IgD-negative memory B cell (primary cell): ENCODE measurements around the gene SEMA3F. TPM values are rescaled to one million over a fixed set of nuclear protein-coding genes. Genes with fewer than 3 reads are reported as not detected.
A peak's percentile ranks its signal among the peaks of the same experiment; 100 is the strongest.

ENCODE experiments used
- H3K27ac Mint-ChIP-seq, 3 donors: one replicate each; pipeline ENCODE4 v1.8.0; 2020 to 2022; ENCODE audit warnings: mild to moderate bottlenecking in 3 of 3, mixed read lengths in 3 of 3, moderate library complexity in 1 of 3
- H3K27me3 Mint-ChIP-seq: one replicate; pipeline ENCODE4 v1.8.0; 2021; ENCODE audit warnings: mixed read lengths
- H3K36me3 Mint-ChIP-seq: one replicate; pipeline ENCODE4 v1.8.0; 2020; ENCODE audit warnings: mild to moderate bottlenecking, mixed read lengths
- H3K4me1 Mint-ChIP-seq, 3 donors: one replicate each; pipeline ENCODE4 v1.8.0; 2020 to 2022; ENCODE audit warnings: mixed read lengths in 3 of 3, mild to moderate bottlenecking in 1 of 3
- H3K4me3 Mint-ChIP-seq, 4 donors: one replicate each; pipeline ENCODE4 v1.8.0; 2020 to 2022; ENCODE audit warnings: mild to moderate bottlenecking in 4 of 4, mixed read lengths in 4 of 4, moderate library complexity in 3 of 4
- H3K9me3 Mint-ChIP-seq, 3 donors: one replicate each; pipeline ENCODE4 v1.8.0; 2020 to 2021; ENCODE audit warnings: mixed read lengths in 3 of 3, mild to moderate bottlenecking in 1 of 3
- polyA plus RNA-seq: library from polyadenylated mRNA; unstranded; fragments of 300-500 nt; fragmentation: Illumina TruSeq; gene quantifications from one replicate; pipeline ENCODE4 v1.2.3, GENCODE V29; 2021

The SEMA3F gene
- polyA plus RNA-seq, 1 donor from 2014 or later = not detected

- no peaks in the 10 kb centered on the region for H3K36me3 Mint-ChIP-seq
- no peak overlapping the region for H3K4me3 Mint-ChIP-seq
- H3K4me1 Mint-ChIP-seq = peaks cover 0 to 7% (median 2%) of the 10 kb centered on the region in 3 donors
- H3K9me3 Mint-ChIP-seq = no peaks in the 10 kb centered on the region
- H3K27ac Mint-ChIP-seq = no peak overlapping the region
- H3K27me3 Mint-ChIP-seq = peaks cover 17% of the 10 kb centered on the region
Measured at GRCh38 chr3:50157827-50158529, 2.9 kb downstream of the SEMA3F start.

DNA sequence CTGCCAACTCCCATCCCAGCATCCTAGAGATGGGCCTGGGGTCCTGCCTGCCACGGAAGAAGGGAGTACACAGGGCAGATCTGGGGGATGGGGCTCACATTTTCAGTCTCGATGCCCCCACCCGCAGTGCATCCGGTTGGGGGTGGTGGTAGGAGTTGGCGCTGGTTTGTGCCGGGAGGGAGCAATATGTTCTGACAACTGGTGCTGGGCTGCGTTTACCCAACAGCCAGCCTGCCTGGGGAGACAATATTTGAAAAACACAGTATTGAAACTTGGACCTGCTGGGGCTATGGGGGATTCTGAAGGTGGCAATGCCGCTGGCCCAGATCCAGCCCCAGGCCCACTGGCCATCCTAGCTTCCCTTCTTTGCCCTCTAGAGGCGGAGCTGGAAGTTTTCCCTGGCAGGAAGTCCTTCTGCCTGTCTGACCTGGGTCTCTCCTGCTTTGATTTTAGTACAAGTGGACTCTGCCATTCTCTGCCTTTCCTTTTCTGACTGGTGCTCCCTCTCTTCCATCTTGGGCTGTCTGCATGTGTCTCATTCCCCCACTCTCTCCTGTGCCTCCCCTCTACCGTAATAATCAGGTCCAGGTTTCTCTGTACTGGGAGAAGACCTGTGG, 3.5 kb downstream of the SEMA3F start:
- no peak overlapping the region for H3K27ac Mint-ChIP-seq
- H3K4me3 Mint-ChIP-seq = no peak overlapping the region
- H3K27me3 Mint-ChIP-seq = peaks cover 13% of the 10 kb centered on the region
- no peaks in the 10 kb centered on the region for H3K9me3 Mint-ChIP-seq
- H3K4me1 Mint-ChIP-seq = peaks cover 0 to 7% (median 2%) of the 10 kb centered on the region in 3 donors
- no peaks in the 10 kb centered on the region for H3K36me3 Mint-ChIP-seq

DNA sequence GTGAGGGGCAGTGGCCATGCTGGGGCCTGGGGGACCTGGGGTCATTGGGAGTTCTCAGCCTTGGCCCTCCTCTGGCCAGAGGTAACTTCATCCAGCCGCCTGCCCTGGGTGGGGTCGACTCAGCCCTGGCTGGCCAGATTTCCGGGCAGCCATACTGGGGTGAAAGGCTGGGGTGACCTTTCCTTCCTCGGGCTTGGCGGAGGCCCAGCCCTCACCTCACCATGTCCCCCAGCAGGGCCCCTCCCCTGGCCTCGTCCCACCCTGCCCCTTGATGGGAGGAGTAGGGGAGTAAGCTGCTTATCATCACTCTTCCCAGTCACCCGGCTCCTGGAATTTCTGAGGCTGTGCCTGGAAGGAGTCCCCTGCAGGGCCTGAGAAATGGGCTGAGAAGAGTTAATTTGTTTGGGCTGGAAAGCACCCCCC, 5.4 kb downstream of the SEMA3F start:
- Mint-ChIP-seq H3K36me3 (no peaks in the 10 kb centered on the region), H3K9me3 (no peaks in the 10 kb centered on the region), H3K27me3 (peaks cover 7% of the 10 kb centered on the region), H3K27ac (no peak overlapping the region), H3K4me3 (no peak overlapping the region), H3K4me1 (peaks cover 0 to 3% (median 0%) of the 10 kb centered on the region in 3 donors)

GRCh38 chr3:50161320-50161719, 6.2 kb downstream of the SEMA3F start:
- Mint-ChIP-seq H3K4me3 (no peak overlapping the region), H3K4me1 (no peaks in the 10 kb centered on the region), H3K27ac (no peak overlapping the region), H3K27me3 (no peaks in the 10 kb centered on the region), H3K9me3 (no peaks in the 10 kb centered on the region), H3K36me3 (no peaks in the 10 kb centered on the region)

DNA sequence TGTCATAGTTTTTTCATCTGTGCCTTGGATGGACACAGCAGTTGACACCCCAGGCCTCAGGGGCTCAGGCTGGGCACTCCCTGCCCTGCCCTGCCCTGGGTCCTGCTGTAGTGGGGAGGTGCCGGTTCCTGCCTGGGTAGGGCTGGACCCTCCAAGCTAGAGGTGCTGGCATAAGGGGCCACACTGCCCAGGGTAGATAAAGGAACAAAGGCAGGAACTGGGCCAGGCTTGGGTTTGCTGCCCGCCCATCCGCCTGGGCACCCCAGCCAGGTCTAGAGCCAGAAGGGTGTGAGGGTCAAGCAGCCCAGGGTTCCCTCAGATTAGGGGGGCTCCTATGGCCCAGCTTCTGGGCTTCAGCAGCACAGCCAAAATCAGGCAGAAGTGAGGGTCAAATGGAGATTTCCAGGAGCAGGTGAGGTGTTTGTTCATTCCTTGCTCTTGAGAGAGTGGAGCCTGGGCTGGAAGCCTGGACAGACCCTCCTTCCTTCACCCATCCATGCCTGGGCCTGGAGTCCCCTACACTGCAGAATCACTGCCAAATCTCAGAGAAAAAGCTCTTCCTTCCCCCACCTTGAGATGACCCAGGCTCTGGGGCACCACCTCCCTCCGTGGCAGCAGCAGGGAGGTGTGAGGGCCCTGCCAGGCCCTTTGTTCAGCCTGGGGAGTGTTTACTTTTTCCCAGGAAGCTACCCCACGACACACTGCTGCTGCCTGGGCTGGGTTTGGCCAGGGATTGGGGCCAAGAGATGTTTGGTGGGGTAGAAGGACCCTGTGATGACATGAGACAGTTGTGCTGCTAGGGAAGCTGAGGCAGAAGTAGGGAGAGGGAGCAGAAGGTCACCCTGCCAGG, 7.1 kb downstream of the SEMA3F start:
- Mint-ChIP-seq H3K36me3 (no peaks in the 10 kb centered on the region), H3K9me3 (no peaks in the 10 kb centered on the region), H3K27me3 (no peaks in the 10 kb centered on the region), H3K4me3 (no peak overlapping the region), H3K27ac (no peak overlapping the region), H3K4me1 (no peaks in the 10 kb centered on the region)

DNA sequence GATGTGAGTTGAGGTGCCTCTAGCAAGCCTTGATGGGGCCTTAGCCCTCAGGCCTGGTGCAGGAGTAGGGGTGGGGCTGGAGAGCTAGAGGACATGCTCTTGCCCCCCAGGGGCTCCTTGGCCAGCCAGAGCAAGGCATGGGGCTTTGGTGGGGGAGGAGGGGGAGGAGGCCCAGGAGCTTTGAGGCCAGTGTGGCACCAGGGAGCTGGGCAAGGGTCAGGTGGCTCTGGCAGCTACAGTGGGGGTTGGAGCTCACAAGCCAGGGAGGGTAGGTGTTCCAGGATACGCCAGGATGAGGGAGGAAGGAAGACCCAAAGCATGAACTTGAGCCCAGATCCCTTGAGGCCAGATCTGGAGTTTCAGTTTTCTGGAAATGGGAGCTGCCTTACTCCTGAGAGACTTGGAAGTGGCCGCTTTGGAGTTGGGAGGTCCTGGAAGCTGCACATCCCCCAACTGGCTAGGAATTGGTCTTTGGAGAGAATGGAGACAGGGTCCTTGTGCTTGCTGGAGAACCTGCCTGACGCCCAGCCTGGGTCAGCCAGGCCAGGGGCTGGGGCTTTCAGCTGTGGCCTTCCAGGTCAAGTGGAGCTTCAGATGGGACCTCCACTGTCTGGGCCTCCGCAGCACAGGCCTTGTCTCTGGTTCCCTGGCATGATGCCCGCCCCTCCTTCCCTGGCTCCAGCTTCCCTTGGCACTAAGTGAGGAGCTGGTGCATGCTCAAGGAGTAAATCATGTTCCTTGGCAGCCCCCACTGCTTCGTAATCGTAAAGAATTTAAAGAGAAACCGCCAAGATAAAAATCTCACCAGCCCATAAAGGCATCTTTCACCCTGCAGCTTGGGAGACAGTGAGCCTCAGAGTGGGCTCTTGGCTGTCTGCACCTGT, 8.7 kb downstream of the SEMA3F start:
- H3K4me1 Mint-ChIP-seq = no peaks in the 10 kb centered on the region

DNA sequence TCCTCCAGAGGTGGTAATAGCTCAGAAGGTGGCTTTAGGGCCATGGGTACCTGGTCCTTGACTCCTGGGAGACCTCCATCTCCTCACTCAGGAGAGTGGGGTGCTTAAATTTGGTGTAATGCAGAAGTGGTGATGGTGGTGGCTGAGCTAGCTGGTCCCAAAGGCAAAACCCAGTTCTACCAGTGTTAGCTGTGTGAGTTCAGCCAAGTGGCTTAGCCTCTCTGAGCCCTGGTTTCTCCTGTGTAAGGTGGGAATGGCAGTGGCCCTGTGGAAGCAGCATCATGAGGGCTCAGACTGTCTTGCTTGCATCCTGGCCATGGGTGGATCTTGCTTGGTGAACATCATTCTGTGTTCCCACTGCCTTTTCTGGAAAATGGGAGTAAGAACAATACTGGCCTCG, 9.4 kb downstream of the SEMA3F start:
- peaks cover 3% of the 10 kb centered on the region for H3K36me3 Mint-ChIP-seq
- no peaks in the 10 kb centered on the region for H3K4me1 Mint-ChIP-seq
- peaks cover 4% of the 10 kb centered on the region for H3K27me3 Mint-ChIP-seq
- no peak overlapping the region for H3K27ac Mint-ChIP-seq
- no peak overlapping the region for H3K4me3 Mint-ChIP-seq
- H3K9me3 Mint-ChIP-seq = no peaks in the 10 kb centered on the region

More for the DNA sequence above, 8.7 kb downstream of the SEMA3F start:
- H3K9me3 Mint-ChIP-seq = no peaks in the 10 kb centered on the region
- peaks cover 4% of the 10 kb centered on the region for H3K27me3 Mint-ChIP-seq
- peaks cover 3% of the 10 kb centered on the region for H3K36me3 Mint-ChIP-seq
- H3K4me3 Mint-ChIP-seq = no peak overlapping the region
- no peak overlapping the region for H3K27ac Mint-ChIP-seq

DNA sequence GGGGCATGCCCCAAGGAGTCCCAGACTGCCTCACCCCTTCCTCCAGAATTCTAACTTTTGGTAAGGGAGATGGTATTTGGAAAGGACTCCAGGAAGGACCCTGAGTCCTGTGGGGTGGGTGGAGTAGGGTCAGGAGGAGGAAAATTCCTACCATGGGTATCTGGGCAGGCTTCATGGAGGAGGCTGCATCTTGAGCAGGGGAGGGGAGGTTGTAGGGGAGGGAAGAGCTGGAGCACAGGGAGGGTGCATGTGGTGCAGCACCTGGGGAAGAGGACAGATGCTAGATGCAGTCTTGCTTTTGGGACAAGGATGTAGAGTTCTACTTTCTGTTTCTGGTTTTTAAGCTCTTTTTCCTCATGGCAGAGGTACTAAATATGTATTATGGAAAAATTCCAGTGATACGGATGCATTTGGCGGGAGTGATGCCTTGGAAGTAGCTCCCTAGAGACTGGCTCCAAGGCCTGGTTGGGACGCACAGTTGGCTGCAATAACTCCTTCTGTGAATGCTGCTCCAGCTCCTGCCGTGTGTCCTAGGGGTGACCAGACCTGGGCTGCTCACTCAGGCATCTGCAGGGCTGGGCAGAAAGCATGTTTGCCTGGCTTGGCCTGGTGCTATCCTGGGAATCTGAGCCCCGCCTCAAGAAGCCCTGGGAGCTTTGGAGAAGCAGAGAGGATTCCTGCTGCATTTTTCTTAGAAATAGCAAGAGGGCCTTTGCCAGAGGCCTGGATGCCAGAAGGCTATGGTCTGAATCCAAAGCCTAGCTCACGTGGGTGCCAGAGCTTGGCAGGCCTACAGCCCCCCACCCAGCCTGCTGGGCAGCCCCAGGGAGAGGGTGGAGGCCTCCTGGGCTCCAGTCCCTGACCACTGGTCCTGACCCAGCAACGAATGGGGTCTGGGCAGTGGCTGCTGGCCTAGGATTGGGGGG, 10.1 kb downstream of the SEMA3F start:
- Mint-ChIP-seq H3K27me3 (peaks cover 5% of the 10 kb centered on the region), H3K4me3 (no peak overlapping the region), H3K4me1 (no peaks in the 10 kb centered on the region), H3K9me3 (no peaks in the 10 kb centered on the region), H3K36me3 (peaks cover 3% of the 10 kb centered on the region), H3K27ac (no peak overlapping the region)

DNA sequence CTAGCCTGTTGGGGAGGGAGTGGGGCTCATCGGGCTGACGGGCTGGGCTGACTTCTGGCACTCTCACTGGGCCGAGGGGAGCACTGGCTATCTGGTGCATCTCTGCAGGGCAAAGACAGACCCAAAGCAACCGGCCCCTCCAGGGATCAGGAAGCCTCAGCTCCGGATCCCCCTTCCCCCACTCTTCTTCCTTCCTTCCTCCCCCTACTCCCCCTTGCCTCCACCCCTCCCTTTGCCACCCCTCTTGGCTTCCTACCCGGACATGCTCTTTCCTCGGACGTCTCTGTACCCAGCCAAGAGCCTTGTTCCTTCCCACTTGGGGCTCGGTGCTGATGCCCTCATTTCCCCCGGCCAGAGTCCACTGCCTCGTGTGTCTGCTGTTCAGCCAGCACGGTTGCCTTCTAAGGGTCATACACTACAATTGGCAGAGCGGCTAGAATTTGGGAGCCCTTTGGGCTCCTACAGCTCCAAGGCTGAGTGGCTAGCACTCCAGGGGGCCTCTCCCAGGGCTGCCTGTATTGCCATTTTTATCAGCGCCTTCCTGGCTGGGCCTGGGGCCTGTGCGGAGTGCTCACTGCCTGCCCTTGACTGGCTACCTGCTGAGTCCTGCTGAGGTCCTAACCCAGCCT, 10.9 kb downstream of the SEMA3F start:
- H3K4me3 Mint-ChIP-seq = no peak overlapping the region
- no peaks in the 10 kb centered on the region for H3K9me3 Mint-ChIP-seq
- H3K27ac Mint-ChIP-seq = no peak overlapping the region
- H3K36me3 Mint-ChIP-seq = peaks cover 3% of the 10 kb centered on the region
- H3K27me3 Mint-ChIP-seq = peaks cover 5% of the 10 kb centered on the region
- H3K4me1 Mint-ChIP-seq = no peaks in the 10 kb centered on the region

DNA sequence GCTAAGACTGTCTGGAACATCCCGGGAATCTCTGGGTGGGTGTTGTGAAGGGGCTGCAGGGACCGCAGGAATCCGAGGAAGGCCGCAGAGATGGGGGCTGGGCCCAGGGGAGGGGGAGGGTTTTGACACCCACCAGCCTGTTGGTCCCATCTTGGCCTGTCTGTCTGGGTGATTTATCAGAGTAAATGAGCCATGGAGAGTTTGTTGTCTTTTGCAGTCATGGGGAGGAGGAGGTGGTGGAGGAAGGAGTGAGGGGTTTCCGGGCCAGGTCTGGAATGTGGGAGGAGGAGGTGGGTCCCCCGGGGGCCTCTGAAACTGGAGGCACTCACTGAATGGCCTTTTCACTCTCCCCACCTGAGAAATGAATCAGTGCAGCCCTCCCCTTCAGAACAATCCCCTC, 11.5 kb downstream of the SEMA3F start:
- Mint-ChIP-seq H3K4me1 (no peaks in the 10 kb centered on the region), H3K9me3 (no peaks in the 10 kb centered on the region), H3K36me3 (peaks cover 3% of the 10 kb centered on the region), H3K27me3 (peaks cover 5% of the 10 kb centered on the region), H3K27ac (no peak overlapping the region), H3K4me3 (no peak overlapping the region)

GRCh38 chr3:50167069-50167840, 12.1 kb downstream of the SEMA3F start:
- Mint-ChIP-seq H3K4me3 (no peak overlapping the region), H3K27me3 (peaks cover 5% of the 10 kb centered on the region), H3K9me3 (no peaks in the 10 kb centered on the region), H3K36me3 (peaks cover 3% of the 10 kb centered on the region), H3K4me1 (no peaks in the 10 kb centered on the region), H3K27ac (peak overlapping the region in 1 of 3 donors; percentile 80)

GRCh38 chr3:50167841-50168209, 12.7 kb downstream of the SEMA3F start:
- Mint-ChIP-seq H3K4me3 (no peak overlapping the region), H3K27me3 (peaks cover 5% of the 10 kb centered on the region), H3K4me1 (no peaks in the 10 kb centered on the region), H3K36me3 (peaks cover 3% of the 10 kb centered on the region), H3K27ac (no peak overlapping the region), H3K9me3 (no peaks in the 10 kb centered on the region)

GRCh38 chr3:50168388-50168787, 13.3 kb downstream of the SEMA3F start:
- H3K9me3 Mint-ChIP-seq = no peaks in the 10 kb centered on the region
- H3K4me1 Mint-ChIP-seq = no peaks in the 10 kb centered on the region
- no peak overlapping the region for H3K27ac Mint-ChIP-seq
- peaks cover 5% of the 10 kb centered on the region for H3K27me3 Mint-ChIP-seq
- H3K4me3 Mint-ChIP-seq = no peak overlapping the region
- H3K36me3 Mint-ChIP-seq = peaks cover 3% of the 10 kb centered on the region
